ENCODE measurements around the gene SLC25A52.

Gene SLC25A52

DNA sequence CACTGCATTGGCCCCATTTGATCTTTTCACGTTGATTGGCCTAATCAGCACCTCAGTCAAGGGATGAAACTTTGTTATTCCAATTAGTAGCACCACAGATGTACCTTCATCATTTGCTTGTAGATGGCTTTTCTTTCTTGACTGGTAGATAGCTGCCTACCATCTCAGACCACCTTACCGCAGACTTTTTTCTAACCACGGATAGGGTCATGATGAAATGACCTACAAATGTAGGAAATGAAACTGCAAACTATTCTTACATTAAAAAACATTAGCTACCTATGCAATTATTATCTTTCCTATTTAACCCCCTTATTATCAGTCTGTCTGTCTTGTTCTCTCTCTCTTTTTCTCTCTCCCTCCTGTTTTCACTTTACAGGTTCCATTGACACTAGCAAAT lies 22.4 kb upstream of the SLC25A52 start:
- Histone ChIP-seq H3K27ac (ENCODE audit: low read length) (no peak overlapping the region), H3K4me1 (ENCODE audit: low read length) (no peaks in the 10 kb centered on the region), H3K9ac (ENCODE audit: low read length) (no peak overlapping the region), H3K36me3 (replicated peaks; ENCODE audit: insufficient read depth, low read length) (no peaks in the 10 kb centered on the region), H4K20me1 (ENCODE audit: insufficient read depth, low read length) (no peaks in the 10 kb centered on the region), H3K9me3 (replicated peaks; ENCODE audit: insufficient read depth, low read length) (no peaks in the 10 kb centered on the region), H3K27me3 (replicated peaks; ENCODE audit: insufficient read depth, low read length) (no peaks in the 10 kb centered on the region), H3K79me2 (ENCODE audit: low read length) (no peaks in the 10 kb centered on the region), H3K9me2 (replicated peaks; ENCODE audit: insufficient read depth, low read length) (no peaks in the 10 kb centered on the region), H3F3A (ENCODE audit: insufficient read depth, low read length) (no peaks in the 10 kb centered on the region), H3K4me3 (ENCODE audit: low read length) (no peak overlapping the region), H2AFZ (ENCODE audit: low read length) (no peak overlapping the region), H3K4me2 (ENCODE audit: low read depth, low read length) (no peak overlapping the region)
- TF ChIP-seq EZH2 (optimal IDR thresholded peaks at IDR 0.05; ENCODE audit: low read depth, low read length) (no peak), EZH2phosphoT487 (IDR thresholded peaks at IDR 0.05; ENCODE audit: low read length) (no peak)
- TF ChIP-seq, protein P1, sequence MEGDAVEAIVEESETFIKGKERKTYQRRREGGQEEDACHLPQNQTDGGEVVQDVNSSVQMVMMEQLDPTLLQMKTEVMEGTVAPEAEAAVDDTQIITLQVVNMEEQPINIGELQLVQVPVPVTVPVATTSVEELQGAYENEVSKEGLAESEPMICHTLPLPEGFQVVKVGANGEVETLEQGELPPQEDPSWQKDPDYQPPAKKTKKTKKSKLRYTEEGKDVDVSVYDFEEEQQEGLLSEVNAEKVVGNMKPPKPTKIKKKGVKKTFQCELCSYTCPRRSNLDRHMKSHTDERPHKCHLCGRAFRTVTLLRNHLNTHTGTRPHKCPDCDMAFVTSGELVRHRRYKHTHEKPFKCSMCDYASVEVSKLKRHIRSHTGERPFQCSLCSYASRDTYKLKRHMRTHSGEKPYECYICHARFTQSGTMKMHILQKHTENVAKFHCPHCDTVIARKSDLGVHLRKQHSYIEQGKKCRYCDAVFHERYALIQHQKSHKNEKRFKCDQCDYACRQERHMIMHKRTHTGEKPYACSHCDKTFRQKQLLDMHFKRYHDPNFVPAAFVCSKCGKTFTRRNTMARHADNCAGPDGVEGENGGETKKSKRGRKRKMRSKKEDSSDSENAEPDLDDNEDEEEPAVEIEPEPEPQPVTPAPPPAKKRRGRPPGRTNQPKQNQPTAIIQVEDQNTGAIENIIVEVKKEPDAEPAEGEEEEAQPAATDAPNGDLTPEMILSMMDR (IDR thresholded peaks at IDR 0.05; ENCODE audit: low read length): no peak
- no peak for DNase-seq

DNA sequence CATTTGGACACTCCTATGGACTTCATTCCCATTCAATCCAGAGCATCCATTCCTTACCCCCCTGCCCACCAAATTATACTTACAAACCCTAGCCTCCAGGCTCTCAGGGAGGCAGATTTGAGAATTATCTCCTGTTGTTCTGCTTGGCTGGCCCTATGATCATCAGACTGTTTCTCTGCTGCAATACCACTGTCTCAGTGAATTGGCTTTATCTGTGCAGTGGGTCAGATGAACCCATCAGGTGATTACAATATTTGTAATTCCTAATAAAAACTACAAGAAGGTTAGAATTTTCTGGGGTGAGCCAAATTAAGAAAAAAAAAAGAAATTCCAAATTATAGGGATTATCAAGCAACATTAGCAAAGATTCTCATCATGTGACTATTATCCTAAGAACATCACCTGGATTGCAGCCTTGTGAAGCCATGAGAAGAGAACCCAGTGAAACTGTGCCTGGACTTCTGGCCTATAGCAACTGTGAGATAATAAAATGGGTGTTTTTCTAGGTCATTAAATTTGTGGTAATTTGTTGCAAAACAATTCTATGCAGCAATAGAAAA lies 17.8 kb upstream of the SLC25A52 start:
- H3K27ac ChIP-seq (ENCODE audit: low read length): no peak overlapping the region
- no peak overlapping the region for H3K4me2 ChIP-seq (ENCODE audit: low read depth, low read length)
- no peaks in the 10 kb centered on the region for H3K4me1 ChIP-seq (ENCODE audit: low read length)
- no peaks in the 10 kb centered on the region for H3F3A ChIP-seq (ENCODE audit: insufficient read depth, low read length)
- no peaks in the 10 kb centered on the region for H3K9me2 ChIP-seq (replicated peaks; ENCODE audit: insufficient read depth, low read length)
- no peak for DNase-seq
- no peak overlapping the region for H2AFZ ChIP-seq (ENCODE audit: low read length)
- no peaks in the 10 kb centered on the region for H4K20me1 ChIP-seq (ENCODE audit: insufficient read depth, low read length)
- H3K79me2 ChIP-seq (ENCODE audit: low read length): no peaks in the 10 kb centered on the region
- no peak overlapping the region for H3K4me3 ChIP-seq (ENCODE audit: low read length)
- no peaks in the 10 kb centered on the region for H3K9me3 ChIP-seq (replicated peaks; ENCODE audit: insufficient read depth, low read length)
- no peaks in the 10 kb centered on the region for H3K27me3 ChIP-seq (replicated peaks; ENCODE audit: insufficient read depth, low read length)
- H3K36me3 ChIP-seq (replicated peaks; ENCODE audit: insufficient read depth, low read length): no peaks in the 10 kb centered on the region
- H3K9ac ChIP-seq (ENCODE audit: low read length): no peak overlapping the region
- TF ChIP-seq, protein P1 (IDR thresholded peaks at IDR 0.05; ENCODE audit: low read length): no peak
- TF ChIP-seq EZH2 (optimal IDR thresholded peaks at IDR 0.05; ENCODE audit: low read depth, low read length): no peak
- TF ChIP-seq EZH2phosphoT487 (IDR thresholded peaks at IDR 0.05; ENCODE audit: low read length): no peak

DNA sequence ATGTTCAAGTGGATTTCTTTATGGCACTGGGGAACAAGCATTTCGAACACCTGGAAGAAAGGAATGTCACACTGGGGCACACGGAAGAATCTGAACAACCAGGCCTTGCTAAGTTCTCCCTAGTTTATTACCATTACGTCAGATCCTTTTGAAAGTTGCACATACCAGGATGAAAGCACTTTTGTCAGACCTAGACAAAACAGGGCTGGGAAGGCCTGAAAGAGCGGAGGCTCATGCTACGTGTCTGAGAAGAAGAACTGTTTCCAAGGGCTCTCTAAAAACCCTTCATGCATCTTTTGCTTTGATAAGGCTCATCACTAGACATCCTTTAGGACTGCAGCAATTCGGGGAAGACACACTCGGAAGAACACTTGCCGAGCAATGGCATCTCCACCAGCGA lies 15.4 kb upstream of the SLC25A52 start:
- Histone ChIP-seq H3K27ac (ENCODE audit: low read length) (no peak overlapping the region), H3K9ac (ENCODE audit: low read length) (no peak overlapping the region)
- TF ChIP-seq EZH2 (optimal IDR thresholded peaks at IDR 0.05; ENCODE audit: low read depth, low read length) (no peak), EZH2phosphoT487 (IDR thresholded peaks at IDR 0.05; ENCODE audit: low read length) (no peak)
- TF ChIP-seq, protein P1 (IDR thresholded peaks at IDR 0.05; ENCODE audit: low read length): no peak

More for the DNA sequence above, 15.4 kb upstream of the SLC25A52 start:
- no peaks in the 10 kb centered on the region for H3K27me3 ChIP-seq (replicated peaks; ENCODE audit: insufficient read depth, low read length)
- no peak for DNase-seq
- H3K4me1 ChIP-seq (ENCODE audit: low read length): no peaks in the 10 kb centered on the region
- no peaks in the 10 kb centered on the region for H3F3A ChIP-seq (ENCODE audit: insufficient read depth, low read length)
- H3K4me2 ChIP-seq (ENCODE audit: low read depth, low read length): no peak overlapping the region
- H2AFZ ChIP-seq (ENCODE audit: low read length): no peak overlapping the region
- no peaks in the 10 kb centered on the region for H3K9me2 ChIP-seq (replicated peaks; ENCODE audit: insufficient read depth, low read length)
- H4K20me1 ChIP-seq (ENCODE audit: insufficient read depth, low read length): no peaks in the 10 kb centered on the region
- H3K9me3 ChIP-seq (replicated peaks; ENCODE audit: insufficient read depth, low read length): no peaks in the 10 kb centered on the region
- H3K36me3 ChIP-seq (replicated peaks; ENCODE audit: insufficient read depth, low read length): no peaks in the 10 kb centered on the region
- no peak overlapping the region for H3K4me3 ChIP-seq (ENCODE audit: low read length)
- no peaks in the 10 kb centered on the region for H3K79me2 ChIP-seq (ENCODE audit: low read length)

Measured in MM.1S (cell line).